ENCODE results near the gene PBX4. TPM values are rescaled to one million over a fixed set of nuclear protein-coding genes. Genes with fewer than 3 reads are reported as not detected.

The PBX4 gene
- total and polyA plus RNA-seq, 10 donors, result 4.4 to 17.8 (median 9.7) TPM

GRCh38 chr19:19552798-19553197 lies 65.7 kb downstream of the PBX4 start:
- no peak for TF ChIP-seq POLR2A (IDR thresholded peaks at IDR 0.05)
- TF ChIP-seq, protein P1, sequence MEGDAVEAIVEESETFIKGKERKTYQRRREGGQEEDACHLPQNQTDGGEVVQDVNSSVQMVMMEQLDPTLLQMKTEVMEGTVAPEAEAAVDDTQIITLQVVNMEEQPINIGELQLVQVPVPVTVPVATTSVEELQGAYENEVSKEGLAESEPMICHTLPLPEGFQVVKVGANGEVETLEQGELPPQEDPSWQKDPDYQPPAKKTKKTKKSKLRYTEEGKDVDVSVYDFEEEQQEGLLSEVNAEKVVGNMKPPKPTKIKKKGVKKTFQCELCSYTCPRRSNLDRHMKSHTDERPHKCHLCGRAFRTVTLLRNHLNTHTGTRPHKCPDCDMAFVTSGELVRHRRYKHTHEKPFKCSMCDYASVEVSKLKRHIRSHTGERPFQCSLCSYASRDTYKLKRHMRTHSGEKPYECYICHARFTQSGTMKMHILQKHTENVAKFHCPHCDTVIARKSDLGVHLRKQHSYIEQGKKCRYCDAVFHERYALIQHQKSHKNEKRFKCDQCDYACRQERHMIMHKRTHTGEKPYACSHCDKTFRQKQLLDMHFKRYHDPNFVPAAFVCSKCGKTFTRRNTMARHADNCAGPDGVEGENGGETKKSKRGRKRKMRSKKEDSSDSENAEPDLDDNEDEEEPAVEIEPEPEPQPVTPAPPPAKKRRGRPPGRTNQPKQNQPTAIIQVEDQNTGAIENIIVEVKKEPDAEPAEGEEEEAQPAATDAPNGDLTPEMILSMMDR (IDR thresholded peaks at IDR 0.05 in 8 of 11, conservative IDR thresholded peaks at IDR 0.05 in 3 of 11), result peak in 8 of 11 experiments; percentile 23 to 71 (median 55)
- 40 to 68% (median 52%) methylated on average over 1 to 6 of the region's 6 CpGs for WGBS, 5 donors
- H3K4me1 ChIP-seq, result peaks cover 0 to 5% (median 0%) of the 10 kb centered on the region in 6 donors
- no peak for DNase-seq
- H3K27me3 ChIP-seq (replicated peaks in 1 of 7), result peaks cover 0 to 44% (median 7%) of the 10 kb centered on the region in 7 donors
- no peaks in the 10 kb centered on the region for H3K36me3 ChIP-seq
- intact Hi-C loops (cut with DNase I; ENCODE audit: low total_unique reads), result no loop called here
- no peak overlapping the region for H3K27ac ChIP-seq
- peaks cover 0 to 5% (median 0%) of the 10 kb centered on the region in 8 donors for H3K9me3 ChIP-seq
- H3K4me3 ChIP-seq, result no peak overlapping the region

DNA sequence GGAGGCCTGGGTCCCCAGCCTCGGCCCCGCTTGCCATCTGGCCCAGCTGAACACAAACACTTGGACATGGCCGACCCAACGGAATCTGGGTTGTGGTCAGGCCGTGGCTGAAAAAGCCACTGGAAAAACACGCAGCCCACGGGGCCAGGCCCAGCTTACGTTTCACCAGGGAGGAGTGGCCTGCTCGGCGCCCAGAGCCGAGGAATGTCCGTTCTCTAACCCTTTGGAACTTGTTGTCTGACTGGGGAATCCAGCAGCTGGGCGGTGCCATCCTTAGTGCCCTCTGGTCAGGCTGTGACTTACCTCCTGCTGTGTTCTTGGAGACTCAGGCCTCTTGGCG lies 66.7 kb downstream of the PBX4 start:
- Histone ChIP-seq H3K27me3 (replicated peaks in 1 of 7) (peaks cover 0 to 54% (median 8%) of the 10 kb centered on the region in 7 donors), H3K4me3 (no peak overlapping the region), H3K9me3 (peaks cover 0 to 5% (median 0%) of the 10 kb centered on the region in 8 donors), H3K36me3 (no peaks in the 10 kb centered on the region), H3K4me1 (peaks cover 0 to 5% (median 0%) of the 10 kb centered on the region in 6 donors), H3K27ac (no peak overlapping the region)
- no peak for DNase-seq
- TF ChIP-seq POLR2AphosphoS5 (IDR thresholded peaks at IDR 0.05) (no peak), POLR2A (IDR thresholded peaks at IDR 0.05) (no peak)
- TF ChIP-seq, protein P1 (IDR thresholded peaks at IDR 0.05 in 8 of 11, conservative IDR thresholded peaks at IDR 0.05 in 3 of 11), result no peak
- intact Hi-C loops (cut with DNase I; ENCODE audit: low total_unique reads), result no loop called here
- 71 to 85% (median 81%) methylated on average over 12 to 14 of the region's 14 CpGs for WGBS, 5 donors

- Histone ChIP-seq H3K9me3 (peaks cover 0 to 5% (median 0%) of the 10 kb centered on the region in 8 donors), H3K27ac (no peak overlapping the region), H3K4me3 (no peak overlapping the region), H3K27me3 (replicated peaks in 1 of 7) (peaks cover 0 to 58% (median 11%) of the 10 kb centered on the region in 7 donors), H3K36me3 (no peaks in the 10 kb centered on the region), H3K4me1 (peaks cover 0 to 5% (median 0%) of the 10 kb centered on the region in 6 donors)
- WGBS, 5 donors, result 71 to 89% (median 82%) methylated on average over 10 of the region's 10 CpGs
- no peak for TF ChIP-seq POLR2A (IDR thresholded peaks at IDR 0.05)
- TF ChIP-seq, protein P1 (IDR thresholded peaks at IDR 0.05 in 8 of 11, conservative IDR thresholded peaks at IDR 0.05 in 3 of 11), result no peak
- TF ChIP-seq POLR2AphosphoS5 (IDR thresholded peaks at IDR 0.05), result no peak
- intact Hi-C loops (cut with DNase I; ENCODE audit: low total_unique reads), result no loop called here
- no peak for DNase-seq
Observed at GRCh38 chr19:19550972-19551852, 67.3 kb downstream of the PBX4 start.

- H3K4me1 ChIP-seq, result peaks cover 0 to 5% (median 0%) of the 10 kb centered on the region in 6 donors
- no peak overlapping the region for H3K27ac ChIP-seq
- H3K4me3 ChIP-seq, result no peak overlapping the region
- WGBS, 5 donors, result 46 to 66% (median 51%) methylated on average over 3 to 8 of the region's 8 CpGs
- H3K36me3 ChIP-seq, result no peaks in the 10 kb centered on the region
- intact Hi-C loops (cut with DNase I; ENCODE audit: low total_unique reads), result no loop called here
- peaks cover 0 to 5% (median 0%) of the 10 kb centered on the region in 8 donors for H3K9me3 ChIP-seq
- TF ChIP-seq, protein P1 (IDR thresholded peaks at IDR 0.05 in 8 of 11, conservative IDR thresholded peaks at IDR 0.05 in 3 of 11), result no peak
- TF ChIP-seq POLR2AphosphoS5 (IDR thresholded peaks at IDR 0.05), result no peak
- no peak for TF ChIP-seq POLR2A (IDR thresholded peaks at IDR 0.05)
- DNase-seq, result no peak
- peaks cover 0 to 64% (median 11%) of the 10 kb centered on the region in 7 donors for H3K27me3 ChIP-seq (replicated peaks in 1 of 7)
Observed at GRCh38 chr19:19550485-19550929, 68.0 kb downstream of the PBX4 start.
